Posterior vena cava (tissue), 2 donors: ENCODE results near the gene ZBED1. TPM values are rescaled to one million over a fixed set of nuclear protein-coding genes. Genes with fewer than 3 reads are reported as not detected.

ENCODE experiments used
- DNase-seq: peaks from one replicate; pipeline ENCODE4 v3.0.0-alpha.2; 2020; ENCODE audit warnings: low spot score
- intact Hi-C, 2 donors: fragments of 100-400 bp; cut with DNase I; formaldehyde crosslinking; loops; one replicate each; pipeline versions ENCODE4 v1.14.1 to v1.14.2; 2022 to 2023
- total RNA-seq, 2 donors: library from RNA; stranded (reverse); fragmentation: NEBNext Ultra II Directional; extraction: Animal tissue kit (Norgen Biotek cat#: 25700); gene quantifications; one replicate each; pipeline ENCODE4 v1.2.1, GENCODE V29; 2021
- donor health status: DM: yes; HTN: yes; CAD: no.
- donor health status: DM: yes; HTN: yes; CAD: no.

Gene ZBED1
- total RNA-seq, 2 donors from 2014 or later: 33.4 to 34.1 TPM

DNA sequence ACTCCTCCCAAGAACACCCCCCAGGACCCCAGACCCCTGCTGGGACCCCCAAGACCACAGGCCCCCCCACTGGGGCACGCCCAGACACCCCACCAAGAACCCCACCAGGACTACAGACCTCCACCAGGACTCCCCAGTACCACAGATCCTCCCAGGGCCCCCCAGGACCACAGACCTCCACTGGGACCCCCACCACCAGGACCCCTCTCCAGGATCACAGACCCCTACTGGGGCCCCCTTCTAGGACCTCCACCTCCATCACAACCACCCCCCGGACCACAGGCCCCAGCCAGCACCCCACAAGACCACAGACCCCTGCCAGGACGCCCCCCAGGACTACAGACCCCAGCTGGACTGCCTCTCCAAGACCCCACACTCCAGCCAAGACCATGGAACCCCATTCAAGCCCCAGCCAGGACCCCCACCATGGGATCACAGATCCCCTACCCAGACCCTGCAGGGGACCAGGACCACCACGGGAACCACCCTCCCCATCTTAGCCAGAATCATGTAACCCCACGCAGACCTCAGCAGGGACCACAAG, 855 bp upstream of the ZBED1 start:
- intact Hi-C loops: no loop called here
- peak; percentile 71 for DNase-seq

DNA sequence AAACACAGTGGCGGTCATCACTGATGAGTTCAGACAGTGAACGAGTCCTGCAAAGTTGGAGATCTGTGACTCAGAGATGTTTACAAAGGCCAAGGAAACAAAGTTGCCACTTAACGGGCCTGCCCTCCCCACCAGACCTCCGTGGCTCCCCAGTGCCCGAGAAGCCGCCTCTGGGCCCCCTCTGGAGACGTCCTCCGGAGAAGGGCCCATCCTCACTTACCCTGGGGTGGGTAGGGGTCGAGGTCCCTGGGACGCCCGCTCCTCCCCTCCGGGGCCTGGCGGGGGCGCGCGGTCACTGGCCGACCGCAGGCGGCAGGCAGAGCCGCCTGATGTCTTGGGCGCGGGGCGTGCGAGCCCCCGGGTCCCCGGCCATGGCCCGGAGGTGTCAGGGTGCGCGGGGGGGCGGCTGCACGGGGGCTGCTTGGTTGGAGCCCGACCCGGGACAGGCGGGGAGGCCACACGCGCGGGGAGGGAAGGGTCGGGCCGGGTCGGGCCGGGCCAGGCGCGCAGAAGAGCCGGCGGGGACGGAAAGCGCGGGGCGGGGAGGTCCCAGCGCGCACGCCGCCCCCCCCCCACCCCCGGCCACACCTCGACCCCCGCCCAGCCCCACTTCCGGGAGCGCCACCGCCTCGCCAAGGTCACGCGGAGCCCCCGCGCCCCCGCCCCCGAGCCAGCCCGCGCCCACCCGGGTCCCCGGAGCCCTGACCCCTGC, 529 bp downstream of the ZBED1 start:
- peak; percentile 83 for DNase-seq

GRCh38 chrX:2499507-2499906, 1.3 kb downstream of the ZBED1 start:
- intact Hi-C loops: loop anchor here in 1 of 2 donors (5.0 kb wide), 1 partner anchor 907 kb away; the partner anchor contains the start of gene AKAP17A
- DNase-seq: peak; percentile 9

More for the DNA sequence above, 529 bp downstream of the ZBED1 start:
- intact Hi-C loops: no loop called here

DNA sequence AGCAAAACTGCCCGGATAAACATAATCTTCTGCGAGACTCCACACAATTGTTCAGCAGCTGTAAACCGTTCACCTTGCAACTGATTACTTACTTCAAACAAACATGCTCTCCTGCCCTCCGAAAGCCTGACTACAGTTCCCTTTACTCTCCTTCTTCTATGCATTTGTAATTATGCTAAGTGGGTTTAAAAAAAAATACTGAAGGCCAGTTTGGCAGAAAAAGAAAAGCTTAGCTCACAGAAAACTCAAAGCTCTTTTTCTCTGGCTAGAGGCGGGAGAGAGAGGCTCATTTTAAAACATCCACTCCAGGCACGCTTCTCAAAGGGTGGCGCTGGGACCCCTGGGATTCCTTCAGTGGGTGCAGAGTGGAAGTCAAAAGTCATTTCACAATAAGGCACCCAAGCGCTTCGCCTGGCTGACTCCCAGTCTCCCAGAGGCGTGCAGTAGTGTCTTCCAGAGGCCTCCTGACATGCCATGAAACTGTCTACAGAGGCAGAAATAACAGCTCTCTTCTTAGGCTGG, 1.9 kb downstream of the ZBED1 start:
- intact Hi-C loops: loop anchor here in 1 of 2 donors (5.0 kb wide), 1 partner anchor 907 kb away; the partner anchor contains the start of gene AKAP17A
- DNase-seq: peak; percentile 66

- DNase-seq: no peak
- intact Hi-C loops: loop anchor here in 1 of 2 donors (5.0 kb wide), 1 partner anchor 906 kb away; the partner anchor contains the start of gene AKAP17A
Measured at GRCh38 chrX:2497961-2498780, 2.6 kb downstream of the ZBED1 start.

DNA sequence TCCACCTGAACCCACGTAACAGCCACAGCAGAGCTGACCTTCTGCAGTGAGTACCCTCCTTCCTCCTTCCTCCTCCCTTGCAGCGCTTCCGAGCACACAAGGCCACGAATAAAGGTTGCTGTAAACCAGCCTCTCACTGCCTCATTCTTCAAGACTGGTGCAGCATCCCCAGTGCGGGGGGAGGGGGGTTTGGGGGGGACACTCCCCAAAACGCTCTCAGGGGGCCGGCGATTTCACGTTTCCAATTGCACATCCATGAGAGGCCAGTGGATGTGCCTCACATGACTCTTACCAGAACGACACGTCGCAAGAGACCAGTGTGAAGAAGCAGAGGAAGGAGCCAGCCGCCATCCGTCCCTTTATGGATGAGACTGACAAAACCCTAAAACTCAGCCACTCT, 5.2 kb downstream of the ZBED1 start:
- intact Hi-C loops: loop anchor here in 1 of 2 donors (5.0 kb wide), 1 partner anchor 903 kb away; the partner anchor contains the start of gene AKAP17A
- DNase-seq: peak; percentile 44

DNA sequence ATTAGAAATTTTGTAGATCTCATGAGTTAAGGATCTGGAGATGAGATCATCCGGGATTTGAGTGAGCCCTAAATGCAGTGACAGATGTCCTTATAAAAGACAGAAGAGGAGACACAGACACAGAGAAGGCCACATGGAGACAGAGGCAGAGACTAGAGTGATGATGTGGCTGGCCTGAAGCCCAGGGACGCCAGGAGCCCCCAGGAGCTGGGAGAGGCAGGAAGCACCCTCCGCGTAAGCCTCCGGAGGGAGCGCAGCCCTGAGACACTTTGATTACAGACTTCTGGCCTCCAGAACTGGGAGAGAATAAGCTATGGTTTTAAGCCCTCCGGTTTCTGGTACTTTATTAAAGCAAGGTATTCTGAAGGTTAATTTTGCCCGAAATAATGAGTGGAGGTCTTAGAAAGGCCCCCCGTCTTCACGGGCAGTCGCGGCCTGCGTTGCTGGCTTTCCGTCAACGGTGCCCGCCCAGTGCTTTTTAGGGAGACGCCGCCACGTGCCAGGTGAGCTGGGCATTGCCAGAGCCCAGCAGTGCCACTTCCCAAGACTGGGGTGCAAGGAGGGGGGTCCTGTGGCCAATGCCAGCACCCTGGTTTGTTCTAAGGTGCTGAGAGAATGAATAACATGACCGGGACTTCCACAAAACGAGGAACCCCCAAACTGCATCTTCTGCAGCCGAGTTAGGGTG, 8.1 kb downstream of the ZBED1 start:
- peak; percentile 52 for DNase-seq
- intact Hi-C loops: no loop called here

- intact Hi-C loops: no loop called here
- peak; percentile 62 for DNase-seq
Measured at GRCh38 chrX:2490634-2491033, 10.1 kb downstream of the ZBED1 start.

DNA sequence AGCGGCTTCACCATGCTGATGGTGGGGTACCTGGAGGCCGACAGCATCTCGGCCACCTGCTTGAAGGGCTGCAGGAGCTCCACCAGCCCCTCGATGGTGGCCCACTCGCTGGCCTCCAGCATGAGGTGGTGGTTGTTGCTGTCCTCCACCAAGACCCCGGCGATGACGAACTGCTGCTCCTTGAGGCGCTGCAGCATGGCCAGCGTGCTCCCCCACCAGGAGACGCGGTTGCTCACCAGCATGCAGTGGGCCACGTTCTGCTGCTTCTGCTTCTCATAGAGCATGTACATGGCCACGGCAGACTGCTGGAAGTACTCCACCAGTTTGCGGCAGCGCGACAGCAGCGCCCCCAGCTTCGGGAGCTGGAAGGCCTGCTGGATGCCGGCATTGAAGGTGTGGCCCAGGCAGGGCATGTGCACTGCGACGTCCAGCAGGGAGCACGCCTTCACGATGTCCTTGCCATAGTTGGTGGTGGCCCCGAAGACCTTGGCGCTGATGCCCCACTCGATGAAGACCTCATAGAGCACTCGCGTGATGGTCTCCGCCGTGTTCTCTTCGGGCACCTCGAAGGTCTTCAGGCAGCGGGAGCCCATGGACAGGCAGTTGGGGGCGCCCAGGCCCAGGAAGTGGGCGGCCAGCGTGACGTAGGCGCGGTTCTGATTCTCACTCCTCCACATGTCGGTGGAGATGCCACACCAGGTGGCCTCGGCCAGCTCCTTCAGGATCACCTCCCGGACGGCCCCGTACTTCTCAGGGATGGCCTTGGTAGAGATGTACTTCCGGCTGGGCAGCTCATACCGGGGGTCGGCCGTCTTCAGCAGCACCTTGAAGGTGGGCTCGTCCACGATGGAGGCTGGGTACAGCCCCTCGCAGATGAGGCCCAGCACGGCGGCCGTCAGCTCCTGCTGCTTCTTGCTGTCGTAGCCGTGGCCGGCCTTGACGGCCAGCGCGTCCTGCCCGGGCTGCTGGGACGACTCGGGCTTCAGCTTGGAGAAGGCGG, 11.0 kb downstream of the ZBED1 start:
- intact Hi-C loops: no loop called here
- no peak for DNase-seq

DNA sequence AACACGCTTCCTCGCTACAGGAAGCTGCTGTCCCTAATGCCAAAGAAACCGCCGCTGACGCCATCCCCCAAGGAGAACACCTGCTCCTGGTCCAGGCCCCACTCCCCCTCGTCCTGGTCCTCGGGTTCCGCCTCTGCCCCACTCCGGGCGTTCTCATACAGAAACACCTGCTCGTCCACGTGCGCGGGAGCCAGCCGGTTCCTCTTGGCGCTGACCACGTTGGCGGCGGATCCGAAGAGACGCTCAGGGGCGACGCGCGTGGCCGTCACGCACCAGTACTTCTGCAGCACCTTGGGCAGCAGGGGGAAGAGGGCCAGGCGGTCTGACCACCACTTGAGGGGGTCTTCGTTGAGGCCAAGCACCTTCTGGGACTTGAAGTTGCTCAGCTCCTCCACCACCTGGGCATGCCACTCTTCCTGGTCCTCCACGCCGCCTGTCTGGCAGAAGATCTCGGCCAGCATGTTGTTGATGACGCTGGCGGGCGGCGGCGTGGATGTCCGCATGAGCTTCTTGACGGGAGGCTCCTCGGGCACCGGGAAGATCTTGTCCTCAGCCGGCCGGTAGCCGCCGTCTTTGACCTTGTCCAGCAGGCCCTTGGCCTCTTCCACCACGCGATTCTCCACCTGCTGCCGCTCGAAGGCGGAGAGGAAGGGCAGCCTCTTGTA, 12.0 kb downstream of the ZBED1 start:
- intact Hi-C loops: no loop called here

DNA sequence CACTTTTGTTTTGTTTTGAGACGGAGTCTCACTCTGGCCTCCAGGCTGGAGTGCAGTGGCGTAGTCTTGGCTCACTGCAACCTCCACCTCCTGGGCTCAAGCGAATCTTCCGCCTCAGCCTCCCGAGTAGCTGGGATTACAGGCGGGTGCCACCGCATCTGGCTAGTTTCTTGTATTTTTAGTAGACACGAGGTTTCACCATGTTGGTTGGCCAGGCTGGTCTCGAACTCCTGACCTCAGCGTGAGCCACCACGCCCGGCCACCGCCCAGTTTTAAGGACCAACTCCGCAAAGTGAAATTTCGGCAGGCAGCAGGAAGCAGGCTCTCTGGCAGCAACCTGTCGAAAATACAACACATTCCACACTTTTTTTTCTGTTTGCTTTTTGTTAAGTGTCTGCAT, 13.4 kb downstream of the ZBED1 start:
- DNase-seq: no peak
- intact Hi-C loops: no loop called here

More for the DNA sequence above, 12.0 kb downstream of the ZBED1 start:
- no peak for DNase-seq

DNA sequence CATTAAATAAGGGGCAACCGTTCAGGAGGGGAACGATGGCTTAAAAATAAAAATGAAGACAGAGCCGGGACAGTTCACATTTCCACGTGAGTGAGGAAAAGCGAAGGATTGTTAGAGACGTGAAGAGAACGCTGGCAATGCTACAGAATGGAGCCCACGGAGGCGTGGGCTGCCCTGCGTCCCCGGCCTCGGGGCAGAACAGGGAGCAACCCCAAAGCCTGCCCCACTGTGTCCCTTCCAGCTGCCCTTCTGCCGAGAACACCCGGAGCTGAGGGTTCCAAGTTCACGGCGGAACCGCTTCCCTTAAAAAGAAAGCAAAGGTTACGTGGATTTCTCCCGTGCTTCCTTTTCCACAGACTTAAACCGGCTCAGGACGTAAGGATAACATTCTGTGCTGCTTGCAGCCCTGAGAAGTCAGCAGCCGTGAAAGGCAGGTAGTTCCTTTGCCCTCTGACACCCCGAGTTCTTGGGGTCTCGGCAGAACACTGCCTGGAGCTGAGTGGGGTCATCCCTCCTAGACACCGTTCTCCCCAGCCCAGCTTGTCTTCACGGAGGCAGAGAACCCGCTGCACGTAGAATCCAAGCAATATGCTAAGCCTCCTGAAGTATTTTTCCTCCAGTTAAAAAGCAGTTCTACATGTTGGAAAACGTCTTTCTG, 14.2 kb downstream of the ZBED1 start:
- intact Hi-C loops: no loop called here

GRCh38 chrX:2485789-2486345, 14.9 kb downstream of the ZBED1 start:
- DNase-seq: peak; percentile 62
- intact Hi-C loops: no loop called here

More for the DNA sequence above, 14.2 kb downstream of the ZBED1 start:
- DNase-seq: peak; percentile 62

GRCh38 chrX:2484721-2485648, 15.8 kb downstream of the ZBED1 start:
- no peak for DNase-seq
- intact Hi-C loops: no loop called here

DNA sequence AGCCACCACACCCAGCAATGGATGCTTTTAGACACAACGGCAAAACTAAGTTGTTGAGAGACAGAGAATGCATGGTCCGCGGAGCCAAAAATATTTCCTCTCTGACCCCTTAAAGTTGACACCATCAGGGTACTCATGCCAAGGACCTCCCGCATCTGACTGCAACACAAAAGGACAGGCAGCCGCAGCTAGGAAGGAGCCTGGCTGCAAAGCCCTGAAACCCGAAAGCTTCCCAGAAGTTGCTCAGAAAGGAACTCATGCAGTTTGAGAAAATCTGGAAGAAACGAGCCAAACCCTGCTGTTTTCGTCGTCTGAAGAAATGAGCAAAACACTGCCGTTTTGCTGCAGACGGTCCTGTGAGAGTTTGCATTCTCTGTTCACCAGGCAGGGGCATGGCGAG, 16.5 kb downstream of the ZBED1 start:
- intact Hi-C loops: no loop called here
- DNase-seq: peak; percentile 67
